K562 (cell line): ENCODE data around the gene EVI5.

Experiments
- CTCF ChIP-seq, 3 experiments: IDR thresholded peaks in 2 of 3; conservative IDR thresholded peaks in 1 of 3; 2 replicates each; pipeline ENCODE4 v1.5.1; 2011 to 2012; ENCODE audit warnings: low read length in 3 of 3, mild to moderate bottlenecking in 3 of 3, control low read depth in 2 of 3, improper control_type of control experiment in 1 of 3, inconsistent platforms in 1 of 3, low read depth in 1 of 3, mixed read lengths in 1 of 3, moderate library complexity in 1 of 3; ENCODE audit not compliant: insufficient read depth in 2 of 3
- E2F1 ChIP-seq: sonication (generic); formaldehyde crosslinking; IDR thresholded peaks from 2 replicates; pipeline ENCODE4 v1.8.1; 2023; ENCODE audit warnings: mild to moderate bottlenecking, missing genetic modification reagents, moderate library complexity
- KLF16 ChIP-seq: IDR thresholded peaks from 2 replicates; pipeline ENCODE4 v1.6.1; 2016; ENCODE audit warnings: antibody characterized with exemption
- RBM34 ChIP-seq: fragments of 200-400 bp; formaldehyde crosslinking; IDR thresholded peaks from 2 replicates; pipeline ENCODE4 v1.6.1; 2018; ENCODE audit warnings: low read length, borderline replicate concordance; ENCODE audit not compliant: insufficient read depth
- ZNF407 ChIP-seq: fragments of 450-650 bp; IDR thresholded peaks from 2 replicates; pipeline ENCODE4 v1.6.1; 2016; ENCODE audit warnings: low read depth

- TF ChIP-seq E2F1 (CRISPR knock-in tag) (peak; percentile 95), CTCF (IDR thresholded peaks at IDR 0.05 in 2 of 3, conservative IDR thresholded peaks at IDR 0.05 in 1 of 3; ENCODE audit: insufficient read depth in 2 of 3, low read depth in 1 of 3, low read length in 3 of 3) (0 out of 6 replicates have a peak, but pooled peaks of 2 of the 3 experiments have one; percentile 25 to 45), ZNF407 (no peak), RBM34 (no peak), KLF16 (no peak)
These were observed at the start of gene EVI5 for GRCh38 chr1:92784639-92785500.
